SK-N-SH (cell line): ENCODE measurements around the gene TBX1.

Source experiments
- EP300 ChIP-seq, 2 experiments: IDR thresholded peaks; 2 replicates each; pipeline versions ENCODE4 v1.4.0 to v1.6.1; 2012; ENCODE audit warnings: borderline replicate concordance in 1 of 2, low read depth in 1 of 2, low read length in 1 of 2
- TF ChIP-seq, protein P1 (sequence below): IDR thresholded peaks from 2 replicates; pipeline ENCODE4 v1.4.0; 2012; ENCODE audit warnings: low read depth, borderline replicate concordance

DNA sequence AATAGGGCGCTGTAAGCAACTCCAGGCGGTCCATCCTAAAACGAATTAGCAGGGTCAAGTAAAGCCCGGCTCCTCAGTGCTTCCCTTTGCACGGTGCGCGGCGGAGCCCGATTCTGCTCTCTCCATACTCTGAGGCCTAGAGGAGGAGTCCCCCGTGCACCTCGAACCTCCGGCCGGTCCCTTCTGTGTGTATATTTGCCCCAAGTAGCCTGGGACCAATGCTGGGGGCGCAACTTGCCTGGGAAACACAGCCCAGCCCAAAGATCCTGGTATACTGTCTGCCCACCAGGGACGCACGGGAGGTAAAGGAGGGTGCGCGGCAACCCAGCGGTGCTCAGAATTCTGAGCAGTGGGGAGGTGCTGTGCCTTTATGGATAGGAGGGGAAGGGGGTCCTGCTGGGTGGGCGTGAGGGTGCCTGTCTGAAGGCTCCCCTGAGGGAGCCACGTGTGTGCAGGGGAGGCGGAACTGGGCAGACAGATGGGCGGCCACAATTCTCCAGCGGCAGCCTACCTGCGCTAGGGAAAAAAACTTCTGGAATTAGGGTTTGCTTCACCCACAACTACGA is 4.8 kb upstream of the TBX1 start:
- TF ChIP-seq, protein P1, sequence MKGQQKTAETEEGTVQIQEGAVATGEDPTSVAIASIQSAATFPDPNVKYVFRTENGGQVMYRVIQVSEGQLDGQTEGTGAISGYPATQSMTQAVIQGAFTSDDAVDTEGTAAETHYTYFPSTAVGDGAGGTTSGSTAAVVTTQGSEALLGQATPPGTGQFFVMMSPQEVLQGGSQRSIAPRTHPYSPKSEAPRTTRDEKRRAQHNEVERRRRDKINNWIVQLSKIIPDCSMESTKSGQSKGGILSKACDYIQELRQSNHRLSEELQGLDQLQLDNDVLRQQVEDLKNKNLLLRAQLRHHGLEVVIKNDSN, result no peak
- TF ChIP-seq EP300 (IDR thresholded peaks at IDR 0.05; ENCODE audit: borderline replicate concordance in 1 of 2, low read depth in 1 of 2, low read length in 1 of 2), result no peak
